MCF 10A (cell line): ENCODE measurements around the gene TPGS1. TPM values are rescaled to one million over a fixed set of nuclear protein-coding genes. Genes with fewer than 3 reads are reported as not detected.

Source experiments
- BruUV-seq: library from RNA; stranded (reverse); fragments of 400-500 nt; replicated peaks from 2 replicates; lab custom pipeline; 2021; lab: Mats Ljungman, UMichigan
- CTCF ChIA-PET: fragments of 300-600 bp; sonication (Branson Sonifier 250); formaldehyde crosslinking; extraction: SDS; loops from one replicate; lab custom pipeline; 2021; ENCODE audit warnings: antibody characterized with exemption, inconsistent platforms; lab: Yijun Ruan, JAX
- POLR2A ChIA-PET: fragments of 300-600, 350-650 bp; sonication (Branson Sonifier 250); formaldehyde crosslinking; extraction: SDS; loops from one replicate; lab custom pipeline; 2020; ENCODE audit warnings: antibody characterized with exemption, inconsistent platforms; lab: Yijun Ruan, JAX
- DNase-seq: peaks from one replicate; pipeline ENCODE4 v3.0.0-alpha.2; 2018; ENCODE audit not compliant: unreplicated experiment
- H3K27ac Mint-ChIP-seq: one replicate; pipeline ENCODE4 v1.8.0; 2022; ENCODE audit warnings: mild to moderate bottlenecking, low read depth, mixed read lengths; ENCODE audit not compliant: unreplicated experiment
- H3K27me3 Mint-ChIP-seq: one replicate; pipeline ENCODE4 v1.8.0; 2022; ENCODE audit warnings: mixed read lengths; ENCODE audit not compliant: insufficient read depth, unreplicated experiment
- H3K36me3 Mint-ChIP-seq: one replicate; pipeline ENCODE4 v1.8.0; 2022; ENCODE audit warnings: mild to moderate bottlenecking, moderate library complexity, mixed read lengths; ENCODE audit not compliant: insufficient read depth, unreplicated experiment
- H3K4me1 Mint-ChIP-seq: one replicate; pipeline ENCODE4 v1.8.0; 2022; ENCODE audit warnings: mixed read lengths; ENCODE audit not compliant: insufficient read depth, unreplicated experiment
- H3K4me3 Mint-ChIP-seq: one replicate; pipeline ENCODE4 v1.8.0; 2022; ENCODE audit warnings: mild to moderate bottlenecking, moderate library complexity, mixed read lengths; ENCODE audit not compliant: unreplicated experiment
- H3K9me3 Mint-ChIP-seq: one replicate; pipeline ENCODE4 v1.8.0; 2022; ENCODE audit warnings: mixed read lengths; ENCODE audit not compliant: unreplicated experiment
- CTCF ChIP-seq: fragments of 200-600 bp; IDR thresholded peaks from one replicate; pipeline ENCODE4 v1.8.0; 2022; ENCODE audit warnings: antibody characterized with exemption, mild to moderate bottlenecking; ENCODE audit not compliant: unreplicated experiment
- intact Hi-C: fragments of 100-400 bp; cut with micrococcal nuclease; formaldehyde crosslinking; loops from 2 replicates; pipeline ENCODE4 v1.14.1; 2022
- total RNA-seq: library from RNA; stranded (reverse); gene quantifications from 2 replicates; pipeline ENCODE4 v1.2.3, GENCODE V29; 2022

The TPGS1 gene
- total RNA-seq, 1 experiment from 2014 or later, result 11.9 TPM

GRCh38 chr19:493391-494170 lies 13.7 kb upstream of the TPGS1 start:
- H3K27me3 Mint-ChIP-seq, result peaks cover 9% of the 10 kb centered on the region
- no TSS peak for BruUV-seq
- ChIA-PET POLR2A (no interaction called here), CTCF (no interaction called here)
- TF ChIP-seq CTCF, result no peak
- intact Hi-C loops, result no loop called here
- peaks cover 9% of the 10 kb centered on the region for H3K9me3 Mint-ChIP-seq
- no peak for DNase-seq
- peaks cover 10% of the 10 kb centered on the region for H3K36me3 Mint-ChIP-seq
- no peak overlapping the region for H3K4me3 Mint-ChIP-seq
- H3K27ac Mint-ChIP-seq, result no peak overlapping the region
- H3K4me1 Mint-ChIP-seq, result no peaks in the 10 kb centered on the region

GRCh38 chr19:494171-495080 lies 12.9 kb upstream of the TPGS1 start:
- H3K27me3 Mint-ChIP-seq, result peaks cover 17% of the 10 kb centered on the region

GRCh38 chr19:495081-495401 lies 12.3 kb upstream of the TPGS1 start:
- Mint-ChIP-seq H3K4me1 (no peaks in the 10 kb centered on the region), H3K4me3 (no peak overlapping the region), H3K9me3 (peaks cover 9% of the 10 kb centered on the region), H3K27me3 (peaks cover 20% of the 10 kb centered on the region), H3K27ac (no peak overlapping the region), H3K36me3 (peaks cover 11% of the 10 kb centered on the region)
- CTCF ChIA-PET, result interaction anchor here (0.7 to 1.8 kb wide), 4 partner anchors 8 to 73 kb away, joined by 3 to 9 read pairs (median 4); partner anchors contain the start of gene TPGS1
- POLR2A ChIA-PET, result no interaction called here
- no peak for TF ChIP-seq CTCF
- intact Hi-C loops, result no loop called here
- DNase-seq, result no peak
- no TSS peak for BruUV-seq

More at GRCh38 chr19:494171-495080, 12.9 kb upstream of the TPGS1 start:
- Mint-ChIP-seq H3K9me3 (peaks cover 9% of the 10 kb centered on the region), H3K36me3 (peaks cover 11% of the 10 kb centered on the region), H3K27ac (no peak overlapping the region), H3K4me3 (no peak overlapping the region), H3K4me1 (no peaks in the 10 kb centered on the region)
- no peak for TF ChIP-seq CTCF
- ChIA-PET CTCF (interaction anchor here (0.7 to 1.8 kb wide), 3 partner anchors 10 to 73 kb away, joined by 3 to 9 read pairs (median 5); partner anchors contain the start of gene TPGS1), POLR2A (interaction anchor here (0.6 kb wide), 1 partner anchor 28 kb away, joined by 3 read pairs; no protein-coding TSS in a partner anchor)
- no peak for DNase-seq
- BruUV-seq, result no TSS peak
- intact Hi-C loops, result no loop called here
